GM21717 (cell line): ENCODE results near the gene FCGR2B.
"Not testable (repeated sequence)": the region's sequence is repeated elsewhere in the genome, so short reads cannot be mapped to it uniquely, and the experiment has no call there.

Experiments used
- ATAC-seq: cut with Tn5 transposase; IDR thresholded peaks from one replicate; pipeline ENCODE4 v1.9.1; 2021; ENCODE audit warnings: mild to moderate bottlenecking, moderate library complexity; ENCODE audit not compliant: unreplicated experiment

The FCGR2B gene

DNA sequence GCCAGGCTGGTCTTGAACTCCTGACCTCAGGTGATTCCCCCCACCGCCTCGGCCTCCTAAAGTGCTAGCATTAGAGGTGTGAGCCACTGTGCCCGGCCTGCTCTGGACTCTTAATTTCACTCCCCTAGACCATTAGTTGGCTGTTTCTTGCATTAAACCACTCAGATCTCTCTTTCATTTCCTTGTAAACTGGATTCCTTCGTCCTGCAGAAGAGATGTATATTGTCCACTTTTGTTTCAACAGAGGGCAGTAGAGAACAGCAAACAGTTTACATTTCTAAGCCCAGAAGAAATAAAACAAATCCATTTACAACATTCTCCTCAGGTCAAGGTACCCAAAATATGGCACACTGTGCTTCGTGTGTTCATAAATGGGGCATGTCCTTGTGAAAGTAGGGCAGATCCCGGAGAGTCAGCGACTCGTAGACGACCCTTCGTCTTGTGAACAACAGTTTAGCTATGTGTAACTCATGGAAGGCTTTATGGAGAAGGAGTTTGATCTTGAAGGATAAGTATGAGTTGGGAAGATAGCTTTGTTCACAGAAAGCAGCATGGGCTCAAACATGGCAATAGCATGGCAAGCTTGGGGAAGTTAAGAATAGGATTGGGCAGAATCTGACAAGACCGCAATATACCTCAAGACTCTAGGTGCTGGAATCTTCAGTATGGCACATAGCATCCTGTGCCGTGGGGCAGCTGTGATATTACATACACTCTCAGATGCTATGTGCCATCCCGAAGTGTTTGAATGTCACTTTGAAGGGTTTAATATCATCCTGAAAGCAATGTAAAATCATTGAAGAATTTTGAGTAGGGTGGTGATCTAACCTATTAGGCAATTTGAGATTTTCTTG lies 15.2 kb upstream of the FCGR2B start:
- not testable (repeated sequence) for ATAC-seq

- not testable (repeated sequence) for ATAC-seq
Observed at GRCh38 chr1:161653541-161653940, 9.4 kb upstream of the FCGR2B start.

- not testable (repeated sequence) for ATAC-seq
Observed at GRCh38 chr1:161653971-161654370, 9.0 kb upstream of the FCGR2B start.

DNA sequence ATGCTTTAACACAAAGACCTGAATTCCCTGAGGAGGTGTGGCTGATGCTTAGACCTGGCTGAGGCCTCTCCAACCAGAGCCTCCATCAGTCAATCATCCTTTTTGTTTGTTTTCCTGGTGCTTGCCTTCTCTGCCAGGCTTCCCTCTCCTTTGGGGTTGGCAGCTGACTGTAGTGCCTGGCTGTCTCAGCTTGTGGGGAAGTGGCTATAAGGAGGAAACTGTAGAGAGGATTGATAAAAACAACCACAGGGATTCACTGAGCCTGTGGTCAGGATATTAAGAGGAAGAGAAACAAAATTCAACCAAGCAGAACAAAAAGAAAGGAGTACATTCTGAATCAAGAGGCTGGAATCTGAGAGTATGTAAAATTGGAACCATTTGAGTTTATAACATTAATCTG lies 4.4 kb upstream of the FCGR2B start:
- ATAC-seq, result not testable (repeated sequence)

DNA sequence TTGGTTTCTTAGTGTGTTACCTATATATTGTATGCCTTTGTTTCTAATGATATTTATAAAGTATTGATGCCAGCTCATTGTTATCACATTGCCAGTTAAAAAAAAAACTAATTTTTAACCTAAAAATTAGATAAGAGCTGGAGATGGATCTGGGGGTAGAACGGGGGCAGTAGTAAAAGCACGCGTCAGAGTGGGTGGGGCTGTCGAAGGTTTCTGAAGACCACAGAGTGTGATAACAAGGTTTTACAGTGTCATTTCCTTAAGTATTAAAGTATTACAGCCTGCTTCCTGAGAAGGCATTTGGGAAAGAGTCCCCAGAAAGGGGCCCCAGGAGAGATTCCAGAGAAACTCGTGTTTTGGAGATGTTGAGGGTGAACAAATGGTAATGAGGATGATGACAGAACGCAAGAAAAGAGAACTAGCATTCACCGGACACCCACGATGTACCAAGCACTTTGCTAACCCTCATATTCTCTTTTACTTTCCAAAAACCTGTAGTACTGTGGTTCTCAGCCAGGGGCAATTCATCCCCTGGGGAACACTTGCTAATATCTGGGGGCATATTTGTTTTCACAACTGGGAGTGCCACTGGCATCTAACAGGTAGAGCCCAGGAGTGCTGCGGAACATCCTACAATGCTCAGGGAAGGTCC lies 1.2 kb upstream of the FCGR2B start:
- ATAC-seq, result not testable (repeated sequence)

DNA sequence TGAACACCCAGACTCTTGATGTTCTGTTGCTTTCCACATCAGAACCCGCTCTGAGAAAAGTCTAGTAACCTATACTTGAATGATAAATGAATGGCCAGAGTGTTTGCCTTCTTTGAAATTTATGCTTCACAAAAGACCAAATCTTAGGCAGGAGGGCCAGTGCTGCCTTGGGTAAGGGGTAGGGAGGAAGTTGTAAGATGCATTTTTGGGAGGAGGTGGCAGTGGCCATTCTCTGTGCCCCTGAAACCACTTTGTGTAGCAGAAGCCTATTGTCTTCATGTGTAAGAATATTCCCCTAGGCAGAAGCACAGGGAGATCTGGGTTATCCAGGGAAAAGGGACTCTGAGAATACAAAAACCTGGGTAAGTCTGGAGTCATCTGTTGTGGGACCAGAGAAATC lies 626 bp downstream of the FCGR2B start:
- ATAC-seq, result peak; percentile 24

DNA sequence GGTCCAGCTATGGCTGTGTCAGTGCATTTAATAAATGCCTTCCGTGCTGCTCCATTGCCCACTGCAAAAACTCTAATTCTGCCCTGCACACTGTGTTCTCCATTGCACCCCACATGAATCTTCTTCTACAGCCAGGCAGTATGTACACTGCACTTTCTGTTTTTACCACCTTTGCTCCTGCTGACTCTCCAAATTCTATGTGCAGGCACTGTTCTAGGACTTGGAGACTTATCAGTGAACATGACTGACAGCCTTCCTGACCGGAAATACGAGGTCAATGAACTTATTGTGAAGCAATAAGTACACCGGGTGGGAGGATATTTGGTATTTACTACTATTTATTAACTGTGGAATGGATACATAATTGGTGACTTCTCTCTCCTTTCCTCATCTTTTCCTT lies 1.7 kb downstream of the FCGR2B start:
- not testable (repeated sequence) for ATAC-seq

DNA sequence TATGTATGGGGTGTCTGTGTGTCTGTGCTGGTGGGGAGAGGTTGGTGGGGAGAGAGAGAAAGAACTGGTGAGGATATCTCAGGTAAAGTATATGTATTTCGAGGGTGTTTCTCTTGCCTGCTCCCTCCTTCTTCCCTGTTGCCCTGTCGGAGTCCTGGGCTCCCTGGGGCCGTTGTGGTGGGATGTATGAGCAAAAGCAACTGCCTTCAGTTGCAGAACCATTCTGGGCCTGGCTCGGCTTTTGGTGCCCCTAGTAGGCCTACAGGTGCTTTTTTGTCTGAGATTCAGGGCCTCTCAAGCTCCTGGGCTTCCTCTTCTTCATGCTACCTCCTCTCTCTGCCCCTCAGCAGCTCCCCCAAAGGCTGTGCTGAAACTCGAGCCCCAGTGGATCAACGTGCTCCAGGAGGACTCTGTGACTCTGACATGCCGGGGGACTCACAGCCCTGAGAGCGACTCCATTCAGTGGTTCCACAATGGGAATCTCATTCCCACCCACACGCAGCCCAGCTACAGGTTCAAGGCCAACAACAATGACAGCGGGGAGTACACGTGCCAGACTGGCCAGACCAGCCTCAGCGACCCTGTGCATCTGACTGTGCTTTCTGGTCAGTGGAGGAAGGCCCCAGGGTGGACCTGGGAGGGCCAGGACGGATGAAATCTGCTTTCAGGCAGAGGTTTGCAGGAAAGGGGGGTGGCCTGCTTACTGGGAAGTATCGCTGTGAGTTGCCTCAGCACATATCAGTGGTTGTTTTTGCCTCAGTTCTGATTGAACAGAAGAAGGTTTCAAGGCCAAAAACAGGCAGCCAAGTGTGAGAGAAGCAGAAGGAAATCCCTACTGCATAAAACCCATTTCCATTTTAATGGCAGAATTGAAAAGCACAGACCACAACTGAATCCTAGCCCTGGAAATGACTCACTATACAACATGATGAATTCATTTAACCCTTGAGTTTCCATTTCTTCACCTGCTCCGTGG lies 8.4 kb downstream of the FCGR2B start:
- not testable (repeated sequence) for ATAC-seq

DNA sequence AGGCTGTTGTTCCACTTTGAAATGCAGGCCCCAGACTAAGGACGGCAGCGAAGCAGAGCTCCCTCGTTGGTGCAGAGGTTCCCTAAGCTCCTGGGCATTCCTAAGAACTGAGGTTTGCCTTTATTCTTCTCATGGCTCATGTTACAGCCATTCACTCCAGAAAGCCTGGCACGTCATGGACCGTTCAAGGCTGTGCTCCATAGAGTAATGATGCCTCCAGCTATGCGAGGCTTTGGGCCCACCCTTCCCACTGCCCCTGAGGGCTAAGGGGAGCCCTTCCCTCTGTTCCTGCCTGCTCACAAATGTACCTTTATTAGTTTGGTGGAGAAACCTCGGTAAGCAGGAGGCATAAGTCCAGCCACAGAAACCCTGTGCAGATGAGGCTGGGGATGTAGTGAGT lies 10.5 kb downstream of the FCGR2B start:
- ATAC-seq, result not testable (repeated sequence)

DNA sequence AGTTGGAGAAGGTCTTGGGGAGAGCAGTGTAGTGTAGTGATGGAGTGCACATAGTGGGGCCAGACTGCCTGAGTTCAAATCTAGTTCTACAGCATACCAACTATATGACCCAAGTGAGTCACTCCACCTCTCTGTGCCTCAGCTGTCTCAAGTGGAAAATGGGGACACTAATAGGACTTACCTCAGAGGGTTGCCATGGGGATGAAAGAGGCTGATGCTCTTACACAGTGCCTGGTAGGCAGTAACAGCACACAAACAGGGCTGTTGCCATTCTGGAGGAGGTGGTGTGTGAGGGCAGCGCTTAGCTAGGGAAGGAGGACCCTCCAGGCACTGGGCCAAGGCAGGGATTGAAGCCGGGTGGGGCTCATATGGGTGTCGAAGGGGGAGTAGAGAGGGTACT lies 11.5 kb downstream of the FCGR2B start:
- not testable (repeated sequence) for ATAC-seq

DNA sequence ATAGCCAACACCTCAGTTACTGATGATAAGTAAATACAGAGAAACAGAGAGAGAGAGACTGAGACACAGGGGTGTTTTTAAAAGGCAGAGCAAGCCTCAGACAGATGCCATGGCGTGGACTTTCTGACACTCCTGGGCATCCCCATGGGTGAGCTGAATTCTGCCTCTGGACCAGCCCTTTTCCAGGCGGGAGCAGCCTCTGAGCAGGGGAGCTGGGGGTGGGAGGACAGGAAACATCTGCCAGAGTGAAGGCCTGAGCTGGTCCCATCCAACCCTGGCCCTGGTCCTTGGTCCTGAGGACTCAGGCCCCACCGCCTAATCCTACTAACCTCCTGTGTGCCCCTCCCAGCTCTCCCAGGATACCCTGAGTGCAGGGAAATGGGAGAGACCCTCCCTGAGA lies 12.0 kb downstream of the FCGR2B start:
- not testable (repeated sequence) for ATAC-seq

DNA sequence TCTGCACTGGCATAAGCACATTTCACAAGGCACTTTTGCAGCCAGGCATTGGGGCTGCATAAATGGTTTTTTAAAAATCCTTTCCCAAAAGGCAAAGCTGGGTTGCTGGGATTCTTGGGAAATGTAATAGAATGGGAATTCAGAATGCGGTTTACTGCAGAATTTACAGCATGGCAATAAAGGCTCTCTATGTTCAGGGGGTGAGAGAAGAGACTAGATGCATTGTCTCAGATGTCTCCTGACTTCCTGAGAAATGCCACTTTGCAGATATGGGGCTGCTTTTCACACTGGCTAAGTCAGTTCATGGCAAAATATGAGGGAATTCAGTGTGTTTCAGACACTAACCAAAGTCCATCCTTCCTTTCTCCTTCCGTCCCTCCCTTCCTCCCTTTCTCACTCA lies 13.5 kb downstream of the FCGR2B start:
- no peak for ATAC-seq

DNA sequence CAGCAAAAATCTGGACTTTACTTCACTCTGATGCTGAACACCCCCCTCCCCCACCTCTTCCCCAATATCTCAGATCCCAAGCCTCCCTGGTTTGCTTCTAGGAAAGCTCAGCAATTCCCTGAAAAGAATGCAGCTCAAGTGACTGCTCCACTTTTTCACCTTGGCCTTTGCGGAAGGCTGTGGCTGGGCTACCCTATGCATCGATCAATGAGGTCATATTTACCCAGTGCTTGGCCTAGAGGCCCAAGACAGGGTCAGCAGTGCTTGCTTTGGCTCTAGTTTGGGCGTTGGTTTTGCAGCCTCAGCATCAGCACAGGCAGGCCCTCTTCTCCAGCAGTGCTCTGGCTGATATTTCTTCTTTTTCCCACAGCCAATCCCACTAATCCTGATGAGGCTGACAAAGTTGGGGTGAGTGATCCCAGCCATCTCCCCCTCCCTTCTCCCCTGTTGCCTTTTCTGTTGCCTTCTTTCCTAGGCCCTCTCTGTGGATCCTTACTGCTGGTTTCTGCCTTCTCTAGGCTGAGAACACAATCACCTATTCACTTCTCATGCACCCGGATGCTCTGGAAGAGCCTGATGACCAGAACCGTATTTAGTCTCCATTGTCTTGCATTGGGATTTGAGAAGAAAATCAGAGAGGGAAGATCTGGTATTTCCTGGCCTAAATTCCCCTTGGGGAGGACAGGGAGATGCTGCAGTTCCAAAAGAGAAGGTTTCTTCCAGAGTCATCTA lies 14.2 kb downstream of the FCGR2B start:
- ATAC-seq, result no peak

DNA sequence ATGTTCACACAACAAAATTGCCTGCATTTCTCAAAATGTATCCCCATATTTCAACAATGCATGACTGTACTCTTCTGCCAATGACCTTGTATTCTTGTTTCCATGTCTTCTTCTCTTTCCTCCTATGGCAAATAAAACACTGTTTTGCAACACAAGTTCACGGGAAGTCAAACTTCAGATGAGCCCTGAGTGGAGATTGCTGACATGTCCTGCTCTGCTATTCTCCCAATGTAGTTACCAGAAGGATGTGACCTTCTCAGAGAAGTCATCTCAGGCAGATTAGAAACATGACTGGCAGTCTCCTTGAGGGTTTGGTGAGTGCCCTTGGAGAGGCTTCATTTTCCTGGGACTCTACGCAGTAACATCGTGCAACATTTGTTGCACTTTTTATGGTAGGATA lies 15.6 kb downstream of the FCGR2B start:
- no peak for ATAC-seq

DNA sequence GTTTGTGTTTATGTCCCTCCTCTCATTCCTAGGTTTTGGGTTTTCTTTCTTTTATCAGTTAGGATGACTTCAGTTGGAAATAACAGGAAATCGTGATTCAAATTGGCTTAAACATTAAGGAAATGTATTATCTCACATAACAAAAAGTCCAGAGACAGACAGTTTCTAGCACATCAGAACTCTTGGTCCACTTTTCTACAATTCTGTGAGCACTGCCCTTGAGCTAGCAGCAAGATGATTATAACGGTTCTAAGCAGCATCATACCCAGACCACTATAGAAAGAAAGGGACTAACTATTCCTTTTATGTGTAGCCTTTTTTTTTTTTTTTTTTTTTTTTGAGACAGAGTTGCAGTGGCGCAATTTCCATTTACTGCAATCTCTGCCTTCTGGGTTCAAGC lies 18.9 kb downstream of the FCGR2B start:
- ATAC-seq, result no peak

DNA sequence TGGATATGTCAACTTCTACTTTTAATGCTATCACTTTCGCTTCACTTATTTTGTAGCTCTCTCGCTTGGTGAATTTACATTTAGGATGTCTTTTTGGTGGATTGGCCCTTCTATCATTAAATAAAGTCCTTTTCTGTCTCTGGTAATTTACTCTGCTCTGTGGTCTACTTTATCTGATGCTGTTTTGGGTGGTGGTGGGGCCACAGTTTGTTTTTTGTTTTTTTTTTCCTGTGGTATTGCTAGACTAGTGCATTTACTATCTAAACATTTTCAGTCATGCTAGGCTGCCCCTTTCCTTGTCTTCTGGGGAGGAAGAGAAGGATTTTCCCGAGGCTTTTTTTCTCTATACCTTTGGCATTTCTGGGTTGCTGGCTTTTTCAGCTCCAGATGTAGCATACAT lies 26.0 kb downstream of the FCGR2B start:
- ATAC-seq, result no peak

DNA sequence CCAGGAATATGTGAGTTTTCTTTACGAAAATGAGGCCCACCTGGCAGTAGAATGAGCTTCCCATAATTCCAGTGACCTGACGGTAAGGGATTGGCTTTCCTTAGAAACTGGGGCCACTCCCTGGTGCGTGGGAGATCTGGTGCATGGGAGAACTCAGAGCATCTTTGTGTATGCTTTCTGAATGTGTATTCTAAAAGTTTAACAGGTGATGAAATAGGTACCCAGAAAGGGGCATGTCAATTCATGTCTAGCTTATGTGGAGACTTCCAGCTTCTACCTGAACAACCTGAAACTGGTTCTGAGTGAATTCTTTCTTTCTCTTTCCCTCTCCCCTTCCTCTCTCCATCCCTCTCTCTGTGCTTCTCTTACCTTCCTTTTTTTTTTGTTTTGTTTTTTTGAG lies 28.9 kb downstream of the FCGR2B start:
- no peak for ATAC-seq

GRCh38 chr1:161693020-161693712 lies 30.2 kb downstream of the FCGR2B start:
- not testable (repeated sequence) for ATAC-seq

DNA sequence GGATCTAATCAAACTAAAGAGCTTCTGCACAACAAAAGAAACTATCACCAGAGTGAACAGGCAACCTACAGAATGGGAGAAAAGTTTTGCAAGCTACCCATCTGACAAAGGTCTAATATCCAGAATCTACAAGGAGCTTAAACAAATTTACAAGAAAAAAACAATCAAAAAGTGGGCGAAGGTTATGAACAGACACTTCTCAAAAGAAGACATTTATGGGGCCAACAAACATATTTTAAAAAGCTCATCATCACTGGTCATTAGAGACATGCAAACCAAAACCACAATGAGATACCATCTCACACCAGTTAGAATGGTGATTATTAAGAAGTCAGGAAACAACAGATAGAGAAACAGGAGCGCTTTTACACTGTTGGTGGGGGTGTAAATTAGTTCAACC lies 35.4 kb downstream of the FCGR2B start:
- ATAC-seq, result not testable (repeated sequence)

DNA sequence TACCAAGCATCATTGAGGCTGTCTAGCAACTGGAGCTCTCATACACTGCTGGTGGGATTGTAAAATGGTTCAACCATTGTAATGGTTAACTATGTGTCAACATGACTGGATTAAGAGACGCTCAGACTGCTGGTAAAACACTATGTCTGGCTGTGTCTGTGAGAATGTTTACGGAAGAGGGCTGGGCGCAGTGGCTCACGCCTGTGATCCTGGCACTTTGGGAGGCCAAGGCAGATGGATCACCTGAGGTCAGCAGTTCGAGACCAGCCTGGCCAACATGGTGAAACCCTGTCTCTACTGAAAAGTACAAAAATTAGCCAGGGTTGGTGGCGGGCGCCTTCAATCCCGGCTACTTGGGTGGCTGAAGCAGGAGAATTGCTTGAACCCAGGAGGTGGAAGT lies 39.3 kb downstream of the FCGR2B start:
- no peak for ATAC-seq
